Frontal cortex (tissue), 4 donors: ENCODE results near the gene POGLUT3. TPM values are rescaled to one million over a fixed set of nuclear protein-coding genes. Genes with fewer than 3 reads are reported as not detected.
A peak's percentile ranks its signal among the peaks of the same experiment; 100 is the strongest.

Experiments used
- DNase-seq, 2 donors: peaks; one replicate each; pipeline ENCODE4 v3.0.0; 2012; ENCODE audit warnings: low spot score in 2 of 2
- FAIRE-seq: peaks from 2 replicates; lab custom pipeline; 2012; peaks lifted over from hg19 to GRCh38; lab: Jason Lieb, UNC
- total RNA-seq: library from RNA; depleted of rRNA; stranded (reverse); fragments of >200 nt; gene quantifications from one replicate; pipeline ENCODE4 v1.2.3, GENCODE V29; 2014
- donor health status: control.
- donor health status: control.
- donor health status: control.

The POGLUT3 gene
- total RNA-seq, 1 donor from 2014 or later = 5.7 TPM

- no peak for DNase-seq
- FAIRE-seq = no peak
Measured at GRCh38 chr11:108508653-108509593, 10.7 kb upstream of the POGLUT3 start.

DNA sequence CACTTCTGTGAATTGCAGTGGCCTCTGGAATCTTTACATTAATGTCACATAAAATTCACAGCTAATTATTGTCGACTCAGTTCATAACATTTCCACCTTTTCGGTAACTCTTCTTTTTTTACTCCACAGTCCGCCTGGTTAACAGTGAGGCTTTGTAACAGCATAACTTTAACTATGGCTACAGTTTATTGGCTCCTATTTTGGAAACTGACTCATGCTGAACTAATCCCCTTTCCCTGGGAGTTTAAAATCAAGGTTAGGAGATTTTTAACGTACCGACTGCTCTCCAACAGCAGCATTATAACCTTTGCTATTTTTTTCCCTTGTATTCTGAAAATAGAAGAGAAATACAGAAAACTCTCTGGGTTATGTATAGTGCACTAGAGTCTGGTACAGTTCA is 3.2 kb upstream of the POGLUT3 start:
- FAIRE-seq (no peak), DNase-seq (no peak)

DNA sequence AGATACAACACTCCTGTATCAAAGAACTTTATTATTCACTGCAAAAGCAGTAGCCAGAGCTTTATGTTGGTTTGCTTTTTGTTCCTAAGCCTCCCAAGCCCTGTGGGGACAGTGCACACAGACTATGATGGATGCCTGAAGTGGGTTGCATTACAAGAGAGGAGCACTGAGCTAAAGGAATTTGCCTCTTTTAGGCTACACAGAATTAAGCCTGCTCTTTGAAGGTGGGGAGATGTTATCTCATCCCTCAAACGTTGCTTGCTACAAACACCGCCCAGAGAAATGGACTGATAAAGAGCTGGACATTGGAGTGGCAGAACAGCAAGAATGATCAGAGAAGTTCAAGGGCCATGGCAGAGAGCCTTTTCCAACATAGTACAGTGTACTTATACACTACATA is 2.5 kb upstream of the POGLUT3 start:
- no peak for FAIRE-seq
- DNase-seq = no peak

DNA sequence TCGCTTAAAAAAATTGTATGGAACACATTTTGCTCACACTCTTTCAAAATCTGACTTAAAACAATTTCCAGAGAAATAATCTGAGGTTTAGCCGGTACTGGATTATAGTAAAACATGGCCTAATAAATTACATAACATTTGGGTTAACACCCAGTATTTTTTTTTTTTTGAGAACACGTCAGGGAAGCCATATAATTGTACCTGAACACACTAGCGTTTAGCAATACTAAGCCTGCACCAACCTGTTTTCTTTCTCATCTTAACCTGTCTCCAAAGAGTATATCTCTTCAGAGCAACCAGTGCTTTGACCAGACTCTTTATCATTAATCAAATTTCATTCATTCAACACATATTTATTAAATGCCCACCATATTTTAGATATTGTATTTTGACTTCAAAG is 2.0 kb upstream of the POGLUT3 start:
- FAIRE-seq = no peak

DNA sequence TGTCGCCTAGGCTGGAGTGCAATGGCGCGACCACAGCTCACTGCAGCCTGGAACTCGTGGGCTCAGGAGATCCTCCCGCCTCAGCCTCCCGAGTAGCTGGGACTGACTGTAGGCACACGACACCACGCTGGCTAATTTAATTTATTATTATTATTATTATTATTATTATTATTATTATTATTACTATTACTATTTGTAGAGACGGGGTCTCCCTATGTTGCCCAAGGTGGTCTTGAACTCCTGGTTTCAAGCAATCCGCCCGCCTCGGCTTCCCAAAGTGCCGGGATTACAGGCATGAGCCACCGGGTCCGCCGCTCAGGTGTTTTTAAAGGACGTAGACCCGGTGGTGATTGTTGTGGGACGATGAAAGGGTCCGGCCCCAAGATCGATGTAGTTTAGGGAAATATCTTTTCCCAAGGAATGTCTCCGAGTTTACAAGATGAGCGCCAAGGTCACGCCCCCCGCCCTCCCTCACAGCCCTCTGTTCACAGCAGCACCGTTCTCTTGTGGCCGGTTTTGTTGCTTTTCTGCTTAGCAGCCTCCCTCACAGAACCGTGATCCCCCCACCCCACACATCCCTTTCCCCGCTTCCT is 728 bp upstream of the POGLUT3 start:
- DNase-seq (no peak), FAIRE-seq (no peak)

More for the DNA sequence above, 2.0 kb upstream of the POGLUT3 start:
- DNase-seq = no peak

DNA sequence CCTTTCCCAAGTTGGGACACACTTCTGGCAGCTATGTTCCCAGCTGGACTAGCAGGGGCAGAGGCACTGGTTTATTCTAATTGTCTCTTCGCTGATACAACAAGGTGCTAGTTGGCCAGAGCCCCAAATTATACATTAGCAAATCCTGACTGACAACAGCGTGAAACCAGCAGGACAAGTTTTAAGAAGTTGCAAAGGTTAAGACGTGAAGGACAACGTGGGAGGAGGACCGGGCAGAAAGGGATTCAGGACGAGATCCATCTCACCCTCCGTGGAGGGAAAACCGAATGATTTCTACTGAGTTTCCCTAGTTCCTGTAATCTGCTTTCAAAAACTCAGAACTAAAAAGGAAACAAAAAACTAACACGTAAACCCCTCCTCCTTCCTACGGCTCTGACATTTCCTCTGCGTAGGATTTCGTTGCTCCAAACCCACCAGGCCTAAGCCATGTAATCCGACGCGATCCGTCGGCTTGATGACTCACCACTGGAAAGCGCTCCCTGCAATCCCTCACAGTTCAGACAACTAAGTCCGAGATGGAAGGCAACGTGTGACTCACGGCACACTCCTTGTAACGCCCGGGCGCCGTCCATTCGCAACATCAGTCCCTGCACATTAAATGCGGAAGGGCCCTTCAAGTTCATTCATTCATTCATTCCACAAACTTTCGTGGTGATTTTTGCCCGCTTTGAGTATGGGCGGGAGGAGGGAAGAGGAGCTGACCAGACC is 703 bp downstream of the POGLUT3 start:
- DNase-seq (peak; percentile 69 to 86), FAIRE-seq (no peak)

- DNase-seq (no peak), FAIRE-seq (no peak)
Measured at GRCh38 chr11:108496643-108497256, 1.4 kb downstream of the POGLUT3 start.

DNA sequence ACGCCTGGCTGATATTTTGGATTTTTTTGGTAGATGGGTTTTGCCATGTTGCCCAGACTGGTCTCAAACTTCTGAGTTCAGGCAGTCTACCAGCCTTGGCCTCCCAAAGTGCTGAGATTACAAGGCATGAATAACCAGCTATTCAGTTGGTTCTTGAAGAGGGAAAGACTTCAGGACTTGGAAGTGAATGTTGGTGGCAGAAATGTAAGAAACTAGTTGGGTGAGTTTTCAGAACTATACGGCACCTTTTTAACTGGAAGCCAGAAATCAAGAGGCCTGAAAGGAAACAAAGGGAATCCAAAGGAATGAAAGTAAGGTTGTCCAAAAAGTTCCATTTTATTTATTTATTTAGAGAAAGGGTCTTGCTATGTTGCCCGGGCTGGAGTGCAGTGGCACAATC is 2.9 kb downstream of the POGLUT3 start:
- FAIRE-seq (no peak), DNase-seq (no peak)

- FAIRE-seq = no peak
- no peak for DNase-seq
Measured at GRCh38 chr11:108494182-108494581, 4.0 kb downstream of the POGLUT3 start.

- DNase-seq (no peak), FAIRE-seq (no peak)
Measured at GRCh38 chr11:108491936-108492335, 6.2 kb downstream of the POGLUT3 start.

GRCh38 chr11:108486828-108487227 is 11.4 kb downstream of the POGLUT3 start:
- DNase-seq = no peak
- no peak for FAIRE-seq

GRCh38 chr11:108486331-108486730 is 11.9 kb downstream of the POGLUT3 start:
- FAIRE-seq = no peak
- no peak for DNase-seq

- DNase-seq (no peak), FAIRE-seq (no peak)
Measured at GRCh38 chr11:108483163-108483562, 15.0 kb downstream of the POGLUT3 start.

GRCh38 chr11:108474664-108475463 is 23.3 kb downstream of the POGLUT3 start:
- FAIRE-seq (no peak), DNase-seq (no peak)

- no peak for DNase-seq
- FAIRE-seq = no peak
Measured at GRCh38 chr11:108472681-108473080, 25.5 kb downstream of the POGLUT3 start.

GRCh38 chr11:108468478-108468864 is 29.7 kb downstream of the POGLUT3 start:
- no peak for DNase-seq
- FAIRE-seq = no peak

DNA sequence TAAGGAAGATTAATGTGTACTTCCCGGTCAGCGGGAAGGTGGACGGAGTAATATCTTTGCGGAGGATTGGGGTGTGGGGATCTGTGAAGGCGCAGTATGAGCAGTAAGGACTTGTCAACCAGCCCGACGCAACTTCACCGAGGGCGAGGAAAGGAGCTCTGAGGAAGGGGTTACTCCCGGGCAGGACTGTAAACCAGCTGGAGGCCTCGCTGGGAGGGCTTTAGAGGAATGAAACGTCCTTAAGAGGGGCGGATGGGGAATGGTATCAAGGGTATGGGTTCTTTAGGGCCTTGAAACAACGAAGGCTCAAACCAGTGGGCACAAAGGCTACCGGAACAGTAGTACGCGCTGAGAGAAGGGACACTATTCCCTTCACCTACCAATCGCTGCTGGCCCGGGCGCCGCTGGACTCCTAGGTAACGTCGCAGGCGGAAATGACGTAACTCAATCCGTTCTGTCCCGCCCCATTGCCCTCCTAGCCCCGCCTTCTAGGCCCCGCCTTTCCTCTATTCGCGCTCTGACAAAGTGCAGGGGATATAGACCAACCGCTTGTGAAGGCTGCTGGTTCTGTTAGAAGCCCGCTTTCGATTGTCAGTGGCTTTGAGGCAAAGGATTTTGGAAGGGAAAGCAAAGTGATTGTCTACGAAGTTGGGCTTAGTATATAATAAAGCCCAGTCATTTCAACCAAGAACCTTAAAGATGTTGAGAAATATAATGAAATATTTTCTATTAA is 30.9 kb downstream of the POGLUT3 start, which contains the start of gene C11orf65:
C11orf65 (minus strand) TSS at position 439 of the 733 bp plus-strand sequence. CDS start 5,970 bp downstream, outside the sequence.
- no peak for FAIRE-seq
- DNase-seq = peak; percentile 63 to 85

- FAIRE-seq = no peak
- DNase-seq = no peak
Measured at GRCh38 chr11:108466405-108466804, 31.8 kb downstream of the POGLUT3 start.
